Brain microvascular endothelial cell (primary cell): ENCODE measurements around the gene MAN2A1.

ENCODE experiments used
- DNase-seq: peaks from one replicate; pipeline ENCODE4 v3.0.0-alpha.2; 2020
- H3K27ac ChIP-seq: fragments of 250-450 bp; sonication (Bioruptor Pico); 2 replicates; pipeline ENCODE4 v1.5.1; 2020; ENCODE audit warnings: mild to moderate bottlenecking, moderate library complexity
- H3K27me3 ChIP-seq: fragments of 250-450 bp; sonication (Bioruptor Pico); replicated peaks from 2 replicates; pipeline ENCODE4 v1.5.1; 2020; ENCODE audit warnings: mild to moderate bottlenecking
- H3K36me3 ChIP-seq: fragments of 250-450 bp; sonication (Bioruptor Pico); replicated peaks from 2 replicates; pipeline ENCODE4 v1.5.1; 2020; ENCODE audit warnings: mild to moderate bottlenecking
- H3K4me3 ChIP-seq: 2 replicates; pipeline ENCODE4 v1.5.1; 2011; ENCODE audit warnings: low read depth, mild to moderate bottlenecking, control low read depth, low read length, moderate library complexity
- CTCF ChIP-seq: IDR thresholded peaks from 2 replicates; pipeline ENCODE4 v1.5.1; 2011; ENCODE audit warnings: low read depth, mild to moderate bottlenecking, moderate library complexity, low read length, control low read depth, inconsistent platforms; ENCODE audit errors: missing control alignments
- in situ Hi-C: cut with HindIII; loops from 2 replicates; pipeline ENCODE4 v1.10.0; 2017; ENCODE audit warnings: low sequenced_read_pairs, low pct_ligation_motif_present

MAN2A1 gene

GRCh38 chr5:109695005-109695926, 5.5 kb downstream of the MAN2A1 start:
- no peaks in the 10 kb centered on the region for H3K27me3 ChIP-seq
- no peak for TF ChIP-seq CTCF
- no peak for DNase-seq
- H3K4me3 ChIP-seq, result no peak overlapping the region
- H3K27ac ChIP-seq, result no peak overlapping the region
- in situ Hi-C loops, result no loop called here
- no peaks in the 10 kb centered on the region for H3K36me3 ChIP-seq

GRCh38 chr5:109697339-109697738, 7.6 kb downstream of the MAN2A1 start:
- Histone ChIP-seq H3K27ac (no peak overlapping the region), H3K27me3 (no peaks in the 10 kb centered on the region), H3K36me3 (no peaks in the 10 kb centered on the region), H3K4me3 (no peak overlapping the region)
- no peak for DNase-seq
- TF ChIP-seq CTCF, result no peak
- in situ Hi-C loops, result no loop called here

- DNase-seq, result no peak
- in situ Hi-C loops, result no loop called here
- no peak for TF ChIP-seq CTCF
- H3K27me3 ChIP-seq, result no peaks in the 10 kb centered on the region
- H3K27ac ChIP-seq, result no peak overlapping the region
- no peak overlapping the region for H3K4me3 ChIP-seq
- H3K36me3 ChIP-seq, result no peaks in the 10 kb centered on the region
Measured at GRCh38 chr5:109700516-109701153, 10.9 kb downstream of the MAN2A1 start.

- TF ChIP-seq CTCF, result no peak
- no peak overlapping the region for H3K4me3 ChIP-seq
- no peaks in the 10 kb centered on the region for H3K27me3 ChIP-seq
- no peak overlapping the region for H3K27ac ChIP-seq
- no peak for DNase-seq
- in situ Hi-C loops, result no loop called here
- H3K36me3 ChIP-seq, result no peaks in the 10 kb centered on the region
Measured at GRCh38 chr5:109701252-109701651, 11.5 kb downstream of the MAN2A1 start.

- in situ Hi-C loops, result no loop called here
Measured at GRCh38 chr5:109701792-109702191, 12.1 kb downstream of the MAN2A1 start.

More at GRCh38 chr5:109701792-109702191, 12.1 kb downstream of the MAN2A1 start:
- TF ChIP-seq CTCF, result no peak
- Histone ChIP-seq H3K36me3 (no peaks in the 10 kb centered on the region), H3K4me3 (no peak overlapping the region), H3K27ac (no peak overlapping the region), H3K27me3 (no peaks in the 10 kb centered on the region)
- no peak for DNase-seq
